ENCODE data around the gene ELF3.

DNA sequence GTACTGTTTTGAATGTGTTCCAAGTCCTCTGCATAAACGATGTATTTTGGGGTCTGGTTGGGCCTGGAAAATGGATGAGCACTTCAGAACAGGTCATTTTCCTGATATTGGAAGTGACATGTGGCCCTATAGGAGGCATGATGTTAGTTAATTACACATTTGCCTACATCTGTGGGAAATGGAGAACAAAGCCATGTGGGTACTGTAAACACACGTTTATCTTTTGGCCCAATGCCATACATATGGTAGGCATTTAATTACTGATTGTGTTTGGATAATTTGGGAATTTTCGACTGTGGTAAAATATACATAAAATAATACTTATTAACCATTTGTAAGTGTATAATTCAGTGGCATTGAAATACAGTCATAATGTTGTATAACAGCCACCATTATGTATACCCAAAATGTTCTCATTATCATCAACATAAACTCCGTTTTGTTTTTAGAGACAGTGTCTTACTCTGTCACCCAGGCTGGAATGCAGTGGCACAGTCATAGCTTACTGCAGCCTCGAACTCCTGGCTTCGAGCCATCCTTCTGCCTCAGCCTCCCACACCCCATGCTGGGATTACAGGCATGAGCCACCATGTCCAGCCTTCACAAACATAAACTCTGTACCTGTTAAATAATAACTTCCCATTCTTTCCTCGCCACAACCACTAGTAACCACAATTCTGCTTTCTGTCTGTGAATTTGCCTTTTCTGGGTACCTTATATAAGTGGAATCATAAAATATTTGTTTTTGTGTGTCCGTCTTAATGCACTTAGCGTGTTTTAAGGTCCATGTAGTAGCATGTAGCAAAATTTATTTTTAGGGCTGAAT, 39.8 kb upstream of the ELF3 start:
- TF ChIP-seq, protein P1, sequence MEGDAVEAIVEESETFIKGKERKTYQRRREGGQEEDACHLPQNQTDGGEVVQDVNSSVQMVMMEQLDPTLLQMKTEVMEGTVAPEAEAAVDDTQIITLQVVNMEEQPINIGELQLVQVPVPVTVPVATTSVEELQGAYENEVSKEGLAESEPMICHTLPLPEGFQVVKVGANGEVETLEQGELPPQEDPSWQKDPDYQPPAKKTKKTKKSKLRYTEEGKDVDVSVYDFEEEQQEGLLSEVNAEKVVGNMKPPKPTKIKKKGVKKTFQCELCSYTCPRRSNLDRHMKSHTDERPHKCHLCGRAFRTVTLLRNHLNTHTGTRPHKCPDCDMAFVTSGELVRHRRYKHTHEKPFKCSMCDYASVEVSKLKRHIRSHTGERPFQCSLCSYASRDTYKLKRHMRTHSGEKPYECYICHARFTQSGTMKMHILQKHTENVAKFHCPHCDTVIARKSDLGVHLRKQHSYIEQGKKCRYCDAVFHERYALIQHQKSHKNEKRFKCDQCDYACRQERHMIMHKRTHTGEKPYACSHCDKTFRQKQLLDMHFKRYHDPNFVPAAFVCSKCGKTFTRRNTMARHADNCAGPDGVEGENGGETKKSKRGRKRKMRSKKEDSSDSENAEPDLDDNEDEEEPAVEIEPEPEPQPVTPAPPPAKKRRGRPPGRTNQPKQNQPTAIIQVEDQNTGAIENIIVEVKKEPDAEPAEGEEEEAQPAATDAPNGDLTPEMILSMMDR (IDR thresholded peaks at IDR 0.05; ENCODE audit: low read depth, low read length, poor library complexity, severe bottlenecking): no peak
- no peak for TF ChIP-seq EZH2phosphoT487 (IDR thresholded peaks at IDR 0.05; ENCODE audit: borderline replicate concordance, low read length)
